WTC11 (cell line): ENCODE results near the gene UHRF1. TPM values are rescaled to one million over a fixed set of nuclear protein-coding genes. Genes with fewer than 3 reads are reported as not detected.

Experiments used
- ATAC-seq: fragments of 200-7000 bp; cut with Tn5 transposase; 2 replicates; pipeline ENCODE4 v1.10.0; 2021; ENCODE audit warnings: mild to moderate bottlenecking, moderate library complexity
- CTCF ChIA-PET: fragments of 300-600 bp; sonication (Branson Sonifier 250); formaldehyde crosslinking; loops from one replicate; lab custom pipeline; 2021; ENCODE audit warnings: antibody characterized with exemption; lab: Charles Lee
- POLR2A ChIA-PET: fragments of 350-600 bp; sonication (Branson Sonifier 250); formaldehyde crosslinking; loops from one replicate; lab custom pipeline; 2021; ENCODE audit warnings: antibody characterized with exemption; lab: Charles Lee
- DNase-seq: peaks from one replicate; pipeline ENCODE4 v3.0.0; 2021; ENCODE audit warnings: low spot score
- H3K27ac Mint-ChIP-seq: 2 replicates; pipeline ENCODE4 v1.8.0; 2021; ENCODE audit warnings: mixed read lengths
- H3K27me3 Mint-ChIP-seq: 2 replicates; pipeline ENCODE4 v1.8.0; 2021; ENCODE audit warnings: low read depth, mild to moderate bottlenecking, moderate library complexity, mixed read lengths
- H3K36me3 Mint-ChIP-seq: 2 replicates; pipeline ENCODE4 v1.8.0; 2021; ENCODE audit warnings: mixed read lengths
- H3K4me1 Mint-ChIP-seq: 2 replicates; pipeline ENCODE4 v1.8.0; 2022; ENCODE audit warnings: mixed read lengths
- H3K4me3 Mint-ChIP-seq: 2 replicates; pipeline ENCODE4 v1.8.0; 2021; ENCODE audit warnings: mild to moderate bottlenecking, moderate library complexity, mixed read lengths
- H3K9me3 Mint-ChIP-seq: 2 replicates; pipeline ENCODE4 v1.8.0; 2021; ENCODE audit warnings: mixed read lengths
- AFF4 ChIP-seq: sonication (generic); formaldehyde crosslinking; IDR thresholded peaks from 2 replicates; pipeline ENCODE4 v1.8.1; 2023; ENCODE audit warnings: mild to moderate bottlenecking, missing genetic modification reagents, borderline replicate concordance
- ATF3 ChIP-seq: sonication (generic); formaldehyde crosslinking; conservative IDR thresholded peaks from 2 replicates; pipeline ENCODE4 v1.8.1; 2022; ENCODE audit warnings: mild to moderate bottlenecking, missing genetic modification reagents
- E2F5 ChIP-seq: sonication (generic); formaldehyde crosslinking; IDR thresholded peaks from 2 replicates; pipeline ENCODE4 v1.8.1; 2022; ENCODE audit warnings: mild to moderate bottlenecking, moderate library complexity, missing genetic modification reagents
- EMX1 ChIP-seq: fragments of 250-450 bp; sonication (Bioruptor Pico); IDR thresholded peaks from 2 replicates; pipeline ENCODE4 v1.8.0; 2021; ENCODE audit warnings: mild to moderate bottlenecking
- ETV6 ChIP-seq: sonication (generic); formaldehyde crosslinking; IDR thresholded peaks from 2 replicates; pipeline ENCODE4 v1.8.1; 2022; ENCODE audit warnings: mild to moderate bottlenecking, missing genetic modification reagents
- FOXJ3 ChIP-seq: sonication (generic); formaldehyde crosslinking; IDR thresholded peaks from 2 replicates; pipeline ENCODE4 v1.9.0; 2021; ENCODE audit warnings: missing genetic modification reagents, mild to moderate bottlenecking, borderline replicate concordance
- IRF2 ChIP-seq: sonication (generic); formaldehyde crosslinking; IDR thresholded peaks from 2 replicates; pipeline ENCODE4 v1.8.0; 2022; ENCODE audit warnings: low read depth, missing genetic modification reagents, borderline replicate concordance
- SMAD4 ChIP-seq: sonication (generic); formaldehyde crosslinking; IDR thresholded peaks from 2 replicates; pipeline ENCODE4 v1.8.0; 2022; ENCODE audit warnings: mild to moderate bottlenecking, missing genetic modification reagents
- STAT6 ChIP-seq: sonication (generic); formaldehyde crosslinking; conservative IDR thresholded peaks from 2 replicates; pipeline ENCODE4 v1.8.1; 2023; ENCODE audit warnings: mild to moderate bottlenecking, low read depth, missing genetic modification reagents, moderate library complexity
- ZBTB21 ChIP-seq: sonication (generic); formaldehyde crosslinking; IDR thresholded peaks from 2 replicates; pipeline ENCODE4 v1.8.1; 2023; ENCODE audit warnings: mild to moderate bottlenecking, missing genetic modification reagents, borderline replicate concordance
- ZNF121 ChIP-seq: sonication (generic); formaldehyde crosslinking; IDR thresholded peaks from 2 replicates; pipeline ENCODE4 v1.8.0; 2023; ENCODE audit warnings: missing genetic modification reagents
- total RNA-seq: library from RNA; stranded (reverse); gene quantifications from 3 replicates; pipeline ENCODE4 v1.2.3, GENCODE V29; 2021
- TF ChIP-seq, protein P1 (sequence below): fragments of 250-450 bp; sonication (Bioruptor Pico); IDR thresholded peaks from 2 replicates; pipeline ENCODE4 v1.8.0; 2021; ENCODE audit warnings: mild to moderate bottlenecking
- TF ChIP-seq, protein P2 (sequence below): sonication (generic); formaldehyde crosslinking; IDR thresholded peaks from 2 replicates; pipeline ENCODE4 v1.8.0; 2022; ENCODE audit warnings: missing genetic modification reagents
- TF ChIP-seq, protein P3 (sequence below): fragments of 250-450 bp; sonication (Bioruptor Pico); IDR thresholded peaks from 2 replicates; pipeline ENCODE4 v2.1.2; 2022; ENCODE audit warnings: mild to moderate bottlenecking, moderate library complexity

UHRF1 gene
- total RNA-seq, 1 experiment from 2014 or later: 42.5 TPM

DNA sequence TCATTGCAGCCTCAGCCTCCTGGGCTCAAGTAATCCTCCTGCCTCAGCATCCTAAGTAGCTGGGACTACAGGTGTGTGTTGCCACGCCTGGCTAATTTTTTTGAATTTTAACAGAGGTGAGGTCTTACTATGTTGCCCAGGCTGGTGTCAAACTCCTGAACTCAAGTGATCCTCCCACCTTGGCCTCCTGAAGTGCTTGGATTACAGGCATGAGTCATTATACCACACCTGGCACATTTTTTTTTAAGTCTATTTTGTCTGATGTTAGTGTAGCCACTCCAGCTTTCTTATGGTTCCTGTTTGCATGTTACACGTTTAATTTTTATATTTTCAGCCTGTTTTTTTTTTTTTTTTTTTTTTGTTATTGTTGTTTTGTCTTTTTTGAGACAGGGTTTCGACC is 84.4 kb downstream of the UHRF1 start (continued):
- TF ChIP-seq E2F5 (CRISPR knock-in tag) (no peak), ZBTB21 (CRISPR knock-in tag) (no peak), ETV6 (CRISPR knock-in tag) (no peak)
- TF ChIP-seq, protein P1, sequence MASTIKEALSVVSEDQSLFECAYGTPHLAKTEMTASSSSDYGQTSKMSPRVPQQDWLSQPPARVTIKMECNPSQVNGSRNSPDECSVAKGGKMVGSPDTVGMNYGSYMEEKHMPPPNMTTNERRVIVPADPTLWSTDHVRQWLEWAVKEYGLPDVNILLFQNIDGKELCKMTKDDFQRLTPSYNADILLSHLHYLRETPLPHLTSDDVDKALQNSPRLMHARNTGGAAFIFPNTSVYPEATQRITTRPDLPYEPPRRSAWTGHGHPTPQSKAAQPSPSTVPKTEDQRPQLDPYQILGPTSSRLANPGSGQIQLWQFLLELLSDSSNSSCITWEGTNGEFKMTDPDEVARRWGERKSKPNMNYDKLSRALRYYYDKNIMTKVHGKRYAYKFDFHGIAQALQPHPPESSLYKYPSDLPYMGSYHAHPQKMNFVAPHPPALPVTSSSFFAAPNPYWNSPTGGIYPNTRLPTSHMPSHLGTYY (CRISPR knock-in tag): no peak

GRCh38 chr19:4996701-4997100 is 87.4 kb downstream of the UHRF1 start:
- CTCF ChIA-PET: interaction anchor here (1.4 to 2.3 kb wide), 3 partner anchors 16 to 35 kb away, joined by 3 to 6 read pairs (median 5); no protein-coding TSS in a partner anchor
- ATAC-seq: no peak
- TF ChIP-seq SMAD4 (CRISPR knock-in tag): no peak

GRCh38 chr19:4997297-4997696 is 88.0 kb downstream of the UHRF1 start:
- ChIA-PET POLR2A (no interaction called here), CTCF (interaction anchor here (1.4 to 2.3 kb wide), 3 partner anchors 16 to 34 kb away, joined by 3 to 6 read pairs (median 5); no protein-coding TSS in a partner anchor)
- H3K27me3 Mint-ChIP-seq: no peaks in the 10 kb centered on the region

More at GRCh38 chr19:4996701-4997100, 87.4 kb downstream of the UHRF1 start:
- no peaks in the 10 kb centered on the region; the same call in 1 of the 2 replicates for H3K36me3 Mint-ChIP-seq
- H3K9me3 Mint-ChIP-seq: no peaks in the 10 kb centered on the region
- no peaks in the 10 kb centered on the region for H3K27me3 Mint-ChIP-seq
- POLR2A ChIA-PET: no interaction called here
- H3K4me3 Mint-ChIP-seq: no peak overlapping the region
- peaks cover 2% of the 10 kb centered on the region; the same call in 1 of the 2 replicates for H3K4me1 Mint-ChIP-seq
- no peak overlapping the region for H3K27ac Mint-ChIP-seq
- no peak for DNase-seq

GRCh38 chr19:5000120-5000611 is 90.9 kb downstream of the UHRF1 start:
- POLR2A ChIA-PET: interaction anchor here (0.6 kb wide), 1 partner anchor 10 kb away, joined by 3 read pairs; no protein-coding TSS in a partner anchor
- H3K27me3 Mint-ChIP-seq: no peaks in the 10 kb centered on the region
- DNase-seq (no peak), ATAC-seq (no peak)
- no peaks in the 10 kb centered on the region; the same call in 1 of the 2 replicates for H3K36me3 Mint-ChIP-seq
- no peak overlapping the region for H3K27ac Mint-ChIP-seq
- H3K4me3 Mint-ChIP-seq: no peak overlapping the region
- CTCF ChIA-PET: interaction anchor here (0.5 to 5.1 kb wide), 9 partner anchors 13 to 774 kb away, joined by 3 to 49 read pairs (median 6); no protein-coding TSS in a partner anchor
- H3K4me1 Mint-ChIP-seq: peaks cover 3% of the 10 kb centered on the region; the same call in 1 of the 2 replicates
- no peaks in the 10 kb centered on the region for H3K9me3 Mint-ChIP-seq
- TF ChIP-seq IRF2: no peak
- TF ChIP-seq STAT6 (CRISPR knock-in tag): no peak
- TF ChIP-seq, protein P2, sequence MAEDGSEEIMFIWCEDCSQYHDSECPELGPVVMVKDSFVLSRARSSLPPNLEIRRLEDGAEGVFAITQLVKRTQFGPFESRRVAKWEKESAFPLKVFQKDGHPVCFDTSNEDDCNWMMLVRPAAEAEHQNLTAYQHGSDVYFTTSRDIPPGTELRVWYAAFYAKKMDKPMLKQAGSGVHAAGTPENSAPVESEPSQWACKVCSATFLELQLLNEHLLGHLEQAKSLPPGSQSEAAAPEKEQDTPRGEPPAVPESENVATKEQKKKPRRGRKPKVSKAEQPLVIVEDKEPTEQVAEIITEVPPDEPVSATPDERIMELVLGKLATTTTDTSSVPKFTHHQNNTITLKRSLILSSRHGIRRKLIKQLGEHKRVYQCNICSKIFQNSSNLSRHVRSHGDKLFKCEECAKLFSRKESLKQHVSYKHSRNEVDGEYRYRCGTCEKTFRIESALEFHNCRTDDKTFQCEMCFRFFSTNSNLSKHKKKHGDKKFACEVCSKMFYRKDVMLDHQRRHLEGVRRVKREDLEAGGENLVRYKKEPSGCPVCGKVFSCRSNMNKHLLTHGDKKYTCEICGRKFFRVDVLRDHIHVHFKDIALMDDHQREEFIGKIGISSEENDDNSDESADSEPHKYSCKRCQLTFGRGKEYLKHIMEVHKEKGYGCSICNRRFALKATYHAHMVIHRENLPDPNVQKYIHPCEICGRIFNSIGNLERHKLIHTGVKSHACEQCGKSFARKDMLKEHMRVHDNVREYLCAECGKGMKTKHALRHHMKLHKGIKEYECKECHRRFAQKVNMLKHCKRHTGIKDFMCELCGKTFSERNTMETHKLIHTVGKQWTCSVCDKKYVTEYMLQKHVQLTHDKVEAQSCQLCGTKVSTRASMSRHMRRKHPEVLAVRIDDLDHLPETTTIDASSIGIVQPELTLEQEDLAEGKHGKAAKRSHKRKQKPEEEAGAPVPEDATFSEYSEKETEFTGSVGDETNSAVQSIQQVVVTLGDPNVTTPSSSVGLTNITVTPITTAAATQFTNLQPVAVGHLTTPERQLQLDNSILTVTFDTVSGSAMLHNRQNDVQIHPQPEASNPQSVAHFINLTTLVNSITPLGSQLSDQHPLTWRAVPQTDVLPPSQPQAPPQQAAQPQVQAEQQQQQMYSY (CRISPR knock-in tag): no peak
- TF ChIP-seq AFF4 (CRISPR knock-in tag): no peak
- TF ChIP-seq EMX1 (CRISPR knock-in tag): no peak
- TF ChIP-seq, protein P3, sequence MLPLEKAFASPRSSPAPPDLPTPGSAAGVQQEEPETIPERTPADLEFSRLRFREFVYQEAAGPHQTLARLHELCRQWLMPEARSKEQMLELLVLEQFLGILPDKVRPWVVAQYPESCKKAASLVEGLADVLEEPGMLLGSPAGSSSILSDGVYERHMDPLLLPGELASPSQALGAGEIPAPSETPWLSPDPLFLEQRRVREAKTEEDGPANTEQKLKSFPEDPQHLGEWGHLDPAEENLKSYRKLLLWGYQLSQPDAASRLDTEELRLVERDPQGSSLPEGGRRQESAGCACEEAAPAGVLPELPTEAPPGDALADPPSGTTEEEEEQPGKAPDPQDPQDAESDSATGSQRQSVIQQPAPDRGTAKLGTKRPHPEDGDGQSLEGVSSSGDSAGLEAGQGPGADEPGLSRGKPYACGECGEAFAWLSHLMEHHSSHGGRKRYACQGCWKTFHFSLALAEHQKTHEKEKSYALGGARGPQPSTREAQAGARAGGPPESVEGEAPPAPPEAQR: no peak

More at GRCh38 chr19:4997297-4997696, 88.0 kb downstream of the UHRF1 start:
- no peaks in the 10 kb centered on the region; the same call in 1 of the 2 replicates for H3K36me3 Mint-ChIP-seq
- ATAC-seq: no peak
- no peak for DNase-seq
- TF ChIP-seq FOXJ3 (CRISPR knock-in tag): no peak
- no peak for TF ChIP-seq ZNF121
- TF ChIP-seq ATF3: no peak
- no peak overlapping the region for H3K27ac Mint-ChIP-seq
- no peaks in the 10 kb centered on the region for H3K9me3 Mint-ChIP-seq
- peaks cover 1% of the 10 kb centered on the region; the same call in 1 of the 2 replicates for H3K4me1 Mint-ChIP-seq
- H3K4me3 Mint-ChIP-seq: no peak overlapping the region
